CD14-positive monocyte (primary cell): ENCODE data around the gene PA2G4. TPM values are rescaled to one million over a fixed set of nuclear protein-coding genes. Genes with fewer than 3 reads are reported as not detected.

ENCODE experiments used
- DNase-seq, 3 donors: peaks; one replicate each; pipeline ENCODE4 v3.0.0-alpha.2; 2011 to 2022
- H2AFZ ChIP-seq: 2 replicates; pipeline ENCODE4 v1.6.0; 2012; ENCODE audit warnings: mild to moderate bottlenecking, low read depth, low read length, inconsistent platforms; ENCODE audit not compliant: insufficient read depth, poor library complexity, severe bottlenecking
- H3K27ac ChIP-seq, 2 donors: 1 replicate in 1 of 2; 2 replicates in 1 of 2; pipeline ENCODE4 v1.5.1; 2012 to 2013; ENCODE audit warnings: low read length in 2 of 2, control low read depth in 1 of 2, inconsistent platforms in 1 of 2, low read depth in 1 of 2, mild to moderate bottlenecking in 1 of 2
- H3K27me3 ChIP-seq, 2 donors: one replicate each; pipeline versions ENCODE4 v1.6.0 to v1.6.1; 2011 to 2013; ENCODE audit warnings: low read length in 2 of 2; ENCODE audit not compliant: control insufficient read depth in 2 of 2, insufficient read depth in 2 of 2
- H3K36me3 ChIP-seq, 2 donors: replicated peaks in 1 of 2; 1 replicate in 1 of 2; 2 replicates in 1 of 2; pipeline versions ENCODE4 v1.5.1 to v1.6.1; 2012 to 2013; ENCODE audit warnings: low read length in 2 of 2, control low read depth in 1 of 2, inconsistent platforms in 1 of 2, mild to moderate bottlenecking in 1 of 2; ENCODE audit not compliant: insufficient read depth in 2 of 2, control insufficient read depth in 1 of 2
- H3K4me1 ChIP-seq, 2 donors: 1 replicate in 1 of 2; 2 replicates in 1 of 2; pipeline versions ENCODE4 v1.5.1 to v1.6.1; 2012 to 2013; ENCODE audit warnings: low read length in 2 of 2, control low read depth in 1 of 2, inconsistent platforms in 1 of 2, mild to moderate bottlenecking in 1 of 2, moderate library complexity in 1 of 2; ENCODE audit not compliant: insufficient read depth in 2 of 2, control insufficient read depth in 1 of 2
- H3K4me2 ChIP-seq: replicated peaks from 2 replicates; pipeline ENCODE3; 2012; ENCODE audit warnings: low read length, moderate library complexity, mild to moderate bottlenecking; ENCODE audit not compliant: poor library complexity, severe bottlenecking; ENCODE audit errors: extremely low read depth
- H3K4me3 ChIP-seq, 3 experiments: fragments of 200-600 bp in 1 of 3; sonication (generic) in 1 of 3; replicated peaks in 1 of 3; 1 replicate in 2 of 3; 2 replicates in 1 of 3; pipeline ENCODE4 v1.5.1; 2011 to 2013; ENCODE audit warnings: low read length in 3 of 3, mild to moderate bottlenecking in 3 of 3, control low read depth in 2 of 3, low read depth in 2 of 3, inconsistent platforms in 1 of 3, moderate library complexity in 1 of 3
- H3K79me2 ChIP-seq: 2 replicates; pipeline ENCODE4 v1.6.0; 2012; ENCODE audit warnings: mild to moderate bottlenecking, control low read depth, inconsistent platforms, low read length, moderate library complexity; ENCODE audit not compliant: insufficient read depth
- H3K9ac ChIP-seq: 2 replicates; pipeline ENCODE4 v1.6.0; 2017; ENCODE audit warnings: low read length, mild to moderate bottlenecking; ENCODE audit not compliant: insufficient read depth, poor library complexity, severe bottlenecking
- H3K9me3 ChIP-seq, 2 donors: replicated peaks in 1 of 2; 1 replicate in 1 of 2; 2 replicates in 1 of 2; pipeline versions ENCODE4 v1.5.1 to v1.6.1; 2012 to 2013; ENCODE audit warnings: low read length in 2 of 2, control low read depth in 1 of 2; ENCODE audit not compliant: control insufficient read depth in 1 of 2, insufficient read depth in 1 of 2
- H4K20me1 ChIP-seq: 2 replicates; pipeline ENCODE4 v1.6.0; 2012; ENCODE audit warnings: mild to moderate bottlenecking, low read length, control low read depth, moderate library complexity; ENCODE audit not compliant: insufficient read depth
- H3K27ac Mint-ChIP-seq, 7 donors: one replicate each; pipeline ENCODE4 v1.8.0; 2020; ENCODE audit warnings: mild to moderate bottlenecking in 7 of 7, mixed read lengths in 7 of 7, moderate library complexity in 6 of 7, inconsistent platforms in 2 of 7
- H3K27me3 Mint-ChIP-seq, 3 donors: one replicate each; pipeline ENCODE4 v1.8.0; 2021 to 2022; ENCODE audit warnings: low read depth in 3 of 3, mild to moderate bottlenecking in 3 of 3, mixed read lengths in 3 of 3, moderate library complexity in 3 of 3, inconsistent platforms in 1 of 3
- H3K36me3 Mint-ChIP-seq, 2 donors: one replicate each; pipeline ENCODE4 v1.8.0; 2020; ENCODE audit warnings: mixed read lengths in 2 of 2, inconsistent platforms in 1 of 2, mild to moderate bottlenecking in 1 of 2
- H3K4me1 Mint-ChIP-seq: one replicate; pipeline ENCODE4 v1.8.0; 2020; ENCODE audit warnings: mild to moderate bottlenecking, mixed read lengths
- H3K4me3 Mint-ChIP-seq, 2 donors: one replicate each; pipeline ENCODE4 v1.8.0; 2020; ENCODE audit warnings: mild to moderate bottlenecking in 2 of 2, mixed read lengths in 2 of 2, moderate library complexity in 1 of 2
- H3K9me3 Mint-ChIP-seq, 7 donors: one replicate each; pipeline ENCODE4 v1.8.0; 2020 to 2022; ENCODE audit warnings: mixed read lengths in 7 of 7, mild to moderate bottlenecking in 6 of 7, moderate library complexity in 6 of 7, inconsistent platforms in 2 of 7
- CTCF ChIP-seq: fragments of 200-600 bp; IDR thresholded peaks from one replicate; pipeline ENCODE4 v1.8.0; 2022; ENCODE audit warnings: antibody characterized with exemption, mild to moderate bottlenecking
- WGBS: methylation state at CpG from one replicate; pipeline ENCODE4 v1.1.5; 2013; ENCODE audit warnings: missing lambda C conversion rate; ENCODE audit not compliant: insufficient coverage; 5-methylcytosine and 5-hydroxymethylcytosine counted together
- intact Hi-C, 2 donors: fragments of 100-400 bp; cut with micrococcal nuclease; formaldehyde crosslinking; loops; one replicate each; pipeline versions ENCODE4 v1.15.0 to v1.15.1; 2023
- polyA plus RNA-seq, 3 donors: library from polyadenylated mRNA; depleted of rRNA in 1 of 3; unstranded in 2 of 3; stranded (reverse) in 1 of 3; fragments of 300-500 nt in 2 of 3; fragments of >200 nt in 1 of 3; fragmentation: Illumina TruSeq in 2 of 3; gene quantifications; 1 replicate in 2 of 3; 2 replicates in 1 of 3; pipeline ENCODE4 v1.2.3, GENCODE V29; 2012 to 2021

Gene PA2G4
- polyA plus RNA-seq, 3 donors = 83.0 to 84.2 (median 83.0) TPM

DNA sequence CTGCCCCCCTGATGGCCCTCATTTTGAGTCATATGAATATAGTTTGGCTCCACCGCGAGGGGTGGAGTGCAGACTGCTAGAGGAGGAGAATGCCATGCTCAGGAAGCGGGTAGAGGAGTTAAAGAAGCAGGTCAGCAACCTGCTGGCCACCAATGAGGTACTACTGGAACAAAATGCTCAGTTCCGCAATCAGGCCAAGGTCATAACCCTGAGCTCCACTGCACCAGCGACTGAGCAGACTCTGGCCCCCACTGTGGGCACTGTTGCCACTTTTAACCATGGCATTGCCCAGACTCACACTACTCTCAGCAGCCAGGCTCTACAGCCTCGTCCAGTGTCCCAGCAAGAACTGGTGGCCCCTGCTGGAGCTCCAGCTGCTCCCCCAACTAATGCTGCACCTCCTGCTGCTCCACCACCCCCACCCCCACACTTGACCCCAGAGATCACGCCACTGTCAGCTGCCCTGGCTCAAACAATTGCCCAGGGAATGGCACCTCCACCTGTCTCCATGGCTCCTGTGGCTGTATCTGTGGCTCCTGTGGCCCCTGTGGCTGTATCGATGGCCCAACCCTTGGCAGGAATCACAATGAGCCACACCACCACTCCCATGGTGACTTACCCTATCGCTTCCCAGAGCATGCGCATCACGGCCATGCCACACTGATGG, 17.0 kb downstream of the PA2G4 start:
- no peaks in the 10 kb centered on the region for H3K27me3 ChIP-seq
- H3K4me1 ChIP-seq = peaks cover 47 to 58% of the 10 kb centered on the region in 2 donors
- peaks cover 16 to 31% of the 10 kb centered on the region in 2 donors for H3K36me3 ChIP-seq
- no peak for DNase-seq
- no peak overlapping the region for H3K9ac ChIP-seq
- Mint-ChIP-seq H3K36me3 (peaks cover 31 to 41% of the 10 kb centered on the region in 2 donors), H3K27ac (peak overlapping the region in 2 of 7 donors; percentile 45 to 65), H3K9me3 (no peaks in the 10 kb centered on the region), H3K27me3 (peaks cover 0 to 1% (median 0%) of the 10 kb centered on the region in 3 donors), H3K4me3 (no peak overlapping the region), H3K4me1 (peaks cover 55% of the 10 kb centered on the region)
- peaks cover 28% of the 10 kb centered on the region for H4K20me1 ChIP-seq
- H3K9me3 ChIP-seq = no peaks in the 10 kb centered on the region
- H3K79me2 ChIP-seq = peaks cover 83% of the 10 kb centered on the region
- intact Hi-C loops = loop anchor here (5.0 to 10.0 kb wide), 2 partner anchors 66 to 343 kb away; partner anchors contain the start of genes SPRYD4 (in 2 of the 2) and SMARCC2 (in 1 of the 2)
- no peak overlapping the region for H3K27ac ChIP-seq
- no peak for TF ChIP-seq CTCF
- 97% methylated on average over 8 of the region's 11 CpGs for WGBS
- no peak overlapping the region for H3K4me3 ChIP-seq
- no peak overlapping the region for H2AFZ ChIP-seq
- H3K4me2 ChIP-seq = no peak overlapping the region

DNA sequence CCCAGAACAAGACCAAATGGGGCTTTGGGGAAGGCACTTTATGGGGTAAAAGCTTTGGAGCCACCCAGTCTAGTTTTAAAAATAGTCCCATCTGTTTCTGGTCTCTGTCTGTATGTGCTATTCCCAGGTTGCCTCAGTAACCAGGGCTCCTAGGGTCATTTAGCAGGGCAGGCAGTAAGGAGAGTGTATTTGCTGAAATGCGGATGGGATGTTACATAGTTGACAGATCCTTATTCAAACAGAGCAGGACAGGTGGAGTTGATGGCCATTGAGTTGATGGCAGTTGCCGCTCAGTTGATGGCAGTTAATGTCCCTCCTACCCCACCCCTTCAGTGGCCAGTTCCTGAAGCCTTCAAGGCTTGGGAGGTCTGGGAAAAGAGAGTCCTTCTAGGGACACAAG, 18.3 kb downstream of the PA2G4 start:
- no peaks in the 10 kb centered on the region for H3K9me3 ChIP-seq
- peaks cover 16 to 31% of the 10 kb centered on the region in 2 donors for H3K36me3 ChIP-seq
- H3K4me2 ChIP-seq = no peak overlapping the region
- intact Hi-C loops = loop anchor here (5.0 to 10.0 kb wide), 2 partner anchors 65 to 342 kb away; partner anchors contain the start of genes SPRYD4 (in 2 of the 2) and SMARCC2 (in 1 of the 2)
- Mint-ChIP-seq H3K4me1 (peaks cover 62% of the 10 kb centered on the region), H3K4me3 (no peak overlapping the region), H3K27me3 (peaks cover 0 to 1% (median 1%) of the 10 kb centered on the region in 3 donors), H3K9me3 (no peaks in the 10 kb centered on the region), H3K27ac (peak overlapping the region in 3 of 7 donors; percentile 7 to 46 (median 31)), H3K36me3 (peaks cover 26 to 37% of the 10 kb centered on the region in 2 donors)
- H3K27me3 ChIP-seq = no peaks in the 10 kb centered on the region
- H3K79me2 ChIP-seq = peaks cover 72% of the 10 kb centered on the region
- H4K20me1 ChIP-seq = peaks cover 28% of the 10 kb centered on the region
- H3K4me1 ChIP-seq = peaks cover 53 to 65% of the 10 kb centered on the region in 2 donors
- no peak overlapping the region for H3K4me3 ChIP-seq
- no peak overlapping the region for H3K9ac ChIP-seq
- peak overlapping the region in 1 of 2 donors; percentile 53 for H3K27ac ChIP-seq
- TF ChIP-seq CTCF = no peak
- WGBS = no CpG with 5 or more reads among the region's 2 CpGs
- no peak for DNase-seq
- H2AFZ ChIP-seq = no peak overlapping the region
